Astrocyte (in vitro differentiated cells and primary cell): ENCODE results near the gene KLHL26. TPM values are rescaled to one million over a fixed set of nuclear protein-coding genes. Genes with fewer than 3 reads are reported as not detected.

Experiments
- DNase-seq: peaks from one replicate; pipeline ENCODE4 v3.0.0-alpha.2; 2010; ENCODE audit warnings: low read depth
- FAIRE-seq: peaks from 2 replicates; lab custom pipeline; 2011; peaks lifted over from hg19 to GRCh38; lab: Jason Lieb, UNC
- H2AFZ ChIP-seq: 2 replicates; pipeline ENCODE4 v1.6.0; 2012; ENCODE audit warnings: low read depth, low read length, inconsistent platforms
- H3K27ac ChIP-seq: 2 replicates; pipeline ENCODE4 v1.5.1; 2011; ENCODE audit warnings: low read depth, low read length, inconsistent platforms
- H3K27me3 ChIP-seq: 2 replicates; pipeline ENCODE4 v1.6.0; 2011; ENCODE audit warnings: low read length, inconsistent platforms; ENCODE audit not compliant: insufficient read depth
- H3K36me3 ChIP-seq: 2 replicates; pipeline ENCODE4 v1.5.1; 2011; ENCODE audit warnings: low read length, inconsistent platforms; ENCODE audit not compliant: insufficient read depth
- H3K4me1 ChIP-seq: 2 replicates; pipeline ENCODE4 v1.5.1; 2011; ENCODE audit warnings: low read length, inconsistent platforms; ENCODE audit not compliant: insufficient read depth
- H3K4me2 ChIP-seq: 2 replicates; pipeline ENCODE4 v1.6.0; 2012; ENCODE audit warnings: low read length, inconsistent platforms
- H3K4me3 ChIP-seq: 2 replicates; pipeline ENCODE4 v1.5.1; 2011; ENCODE audit warnings: low read depth, mild to moderate bottlenecking, low read length, inconsistent platforms; ENCODE audit not compliant: insufficient read depth
- H3K79me2 ChIP-seq: 2 replicates; pipeline ENCODE4 v1.6.0; 2012; ENCODE audit warnings: mild to moderate bottlenecking, low read length, inconsistent platforms; ENCODE audit not compliant: insufficient read depth
- H3K9ac ChIP-seq: 2 replicates; pipeline ENCODE4 v1.6.0; 2012; ENCODE audit warnings: mild to moderate bottlenecking, low read length, inconsistent platforms
- H3K9me3 ChIP-seq: 2 replicates; pipeline ENCODE4 v1.5.1; 2012; ENCODE audit warnings: low read depth, mild to moderate bottlenecking, low read length, inconsistent platforms; ENCODE audit not compliant: insufficient read depth
- H4K20me1 ChIP-seq: 2 replicates; pipeline ENCODE4 v1.6.0; 2012; ENCODE audit warnings: low read length, inconsistent platforms; ENCODE audit not compliant: insufficient read depth
- H3K27ac Mint-ChIP-seq: one replicate; pipeline ENCODE4 v1.8.0; 2021; ENCODE audit warnings: mild to moderate bottlenecking, mixed read lengths; ENCODE audit not compliant: unreplicated experiment
- H3K27me3 Mint-ChIP-seq: one replicate; pipeline ENCODE4 v1.8.0; 2021; ENCODE audit warnings: low read depth, mixed read lengths; ENCODE audit not compliant: unreplicated experiment
- H3K36me3 Mint-ChIP-seq: one replicate; pipeline ENCODE4 v1.8.0; 2021; ENCODE audit warnings: low read depth, mixed read lengths; ENCODE audit not compliant: unreplicated experiment
- H3K4me1 Mint-ChIP-seq: one replicate; pipeline ENCODE4 v1.8.0; 2021; ENCODE audit warnings: low read depth, mixed read lengths; ENCODE audit not compliant: unreplicated experiment
- H3K4me3 Mint-ChIP-seq: one replicate; pipeline ENCODE4 v1.8.0; 2021; ENCODE audit warnings: mild to moderate bottlenecking, moderate library complexity, mixed read lengths; ENCODE audit not compliant: unreplicated experiment
- H3K9me3 Mint-ChIP-seq: one replicate; pipeline ENCODE4 v1.8.0; 2021; ENCODE audit warnings: mild to moderate bottlenecking, mixed read lengths; ENCODE audit not compliant: unreplicated experiment
- CTCF ChIP-seq: IDR thresholded peaks from 2 replicates; pipeline ENCODE4 v1.5.1; 2011; ENCODE audit warnings: low read depth, mild to moderate bottlenecking, inconsistent platforms, low read length, moderate library complexity; ENCODE audit not compliant: insufficient read depth
- EZH2 ChIP-seq: IDR thresholded peaks from 2 replicates; pipeline ENCODE4 v1.6.1; 2012; ENCODE audit warnings: mild to moderate bottlenecking, low read length, inconsistent platforms; ENCODE audit not compliant: insufficient read depth
- total RNA-seq: library from RNA; stranded (reverse); gene quantifications from 2 replicates; pipeline ENCODE4 v1.2.1, GENCODE V29; 2021

The KLHL26 gene
- total RNA-seq, 1 donor from 2014 or later, result 4.4 TPM

- H3K27me3 ChIP-seq, result peaks cover 7% of the 10 kb centered on the region
- H2AFZ ChIP-seq, result peak overlapping the region; percentile 79
- H3K9me3 Mint-ChIP-seq, result peaks cover 3% of the 10 kb centered on the region
- peaks cover 19% of the 10 kb centered on the region for H3K27me3 Mint-ChIP-seq
- no peak for FAIRE-seq
- peaks cover 4% of the 10 kb centered on the region for H3K79me2 ChIP-seq
- peak overlapping the region; percentile 53 for H3K4me3 ChIP-seq
- no peak overlapping the region for H3K27ac Mint-ChIP-seq
- no peak for TF ChIP-seq CTCF
- no peak for TF ChIP-seq EZH2
- no peaks in the 10 kb centered on the region for H3K4me1 ChIP-seq
- DNase-seq, result peak; percentile 93
- peak overlapping the region; percentile 85 for H3K9ac ChIP-seq
- peaks cover 5% of the 10 kb centered on the region for H4K20me1 ChIP-seq
- H3K9me3 ChIP-seq, result no peaks in the 10 kb centered on the region
- H3K4me2 ChIP-seq, result peak overlapping the region; percentile 88
- H3K4me3 Mint-ChIP-seq, result peak overlapping the region; percentile 84
- peaks cover 2% of the 10 kb centered on the region for H3K36me3 Mint-ChIP-seq
- H3K27ac ChIP-seq, result no peak overlapping the region
- no peaks in the 10 kb centered on the region for H3K36me3 ChIP-seq
- no peaks in the 10 kb centered on the region for H3K4me1 Mint-ChIP-seq
Measured at GRCh38 chr19:18636183-18636968, 452 bp upstream of the KLHL26 start.

GRCh38 chr19:18637673-18638630 lies 1.1 kb downstream of the KLHL26 start:
- peak overlapping the region; percentile 85 for H3K9ac ChIP-seq
- H3K4me3 ChIP-seq, result peak overlapping the region; percentile 62
- H3K36me3 ChIP-seq, result no peaks in the 10 kb centered on the region
- Mint-ChIP-seq H3K36me3 (peaks cover 4% of the 10 kb centered on the region), H3K4me3 (peak overlapping the region; percentile 85), H3K4me1 (no peaks in the 10 kb centered on the region), H3K27me3 (peaks cover 19% of the 10 kb centered on the region), H3K27ac (no peak overlapping the region), H3K9me3 (peaks cover 3% of the 10 kb centered on the region)
- H2AFZ ChIP-seq, result no peak overlapping the region
- no peak for FAIRE-seq
- peaks cover 10% of the 10 kb centered on the region for H4K20me1 ChIP-seq
- no peak for DNase-seq
- H3K4me2 ChIP-seq, result peak overlapping the region; percentile 88
- H3K79me2 ChIP-seq, result peaks cover 8% of the 10 kb centered on the region
- no peaks in the 10 kb centered on the region for H3K9me3 ChIP-seq
- H3K4me1 ChIP-seq, result no peaks in the 10 kb centered on the region
- peaks cover 7% of the 10 kb centered on the region for H3K27me3 ChIP-seq
- H3K27ac ChIP-seq, result no peak overlapping the region
- TF ChIP-seq EZH2 (no peak), CTCF (no peak)
